Dendritic cell treated with granulocyte-macrophage colony-stimulating factor and Interleukin-4, amounts not matched to agents 40 ng/mL and 50 ng/mL, for 4 days (primary cell): Measurements from ENCODE around the gene AQP12A.

Experiments
- H3K27ac Mint-ChIP-seq: one replicate; pipeline ENCODE4 v1.8.0; 2022; ENCODE audit warnings: mild to moderate bottlenecking, mixed read lengths
- H3K27me3 Mint-ChIP-seq: one replicate; pipeline ENCODE4 v1.8.0; 2022; ENCODE audit warnings: mild to moderate bottlenecking, mixed read lengths
- H3K36me3 Mint-ChIP-seq: one replicate; pipeline ENCODE4 v1.8.0; 2022; ENCODE audit warnings: low read depth, mixed read lengths
- H3K4me1 Mint-ChIP-seq: one replicate; pipeline ENCODE4 v1.8.0; 2022; ENCODE audit warnings: low read depth, mixed read lengths
- H3K4me3 Mint-ChIP-seq: one replicate; pipeline ENCODE4 v1.8.0; 2022; ENCODE audit warnings: mild to moderate bottlenecking, moderate library complexity, mixed read lengths
- H3K9me3 Mint-ChIP-seq: one replicate; pipeline ENCODE4 v1.8.0; 2022; ENCODE audit warnings: mixed read lengths
- intact Hi-C: fragments of 100-400 bp; cut with micrococcal nuclease; formaldehyde crosslinking; loops from one replicate; pipeline ENCODE4 v1.15.0; 2022

AQP12A gene

GRCh38 chr2:240701736-240702639 lies 10.3 kb downstream of the AQP12A start:
- Mint-ChIP-seq H3K27me3 (peaks cover 11% of the 10 kb centered on the region), H3K9me3 (no peaks in the 10 kb centered on the region), H3K27ac (peak overlapping the region; percentile 24), H3K4me3 (no peak overlapping the region), H3K4me1 (peaks cover 19% of the 10 kb centered on the region), H3K36me3 (no peaks in the 10 kb centered on the region)
- intact Hi-C loops = loop anchor here (10.0 kb wide), 1 partner anchor 107 kb away; no protein-coding TSS in a partner anchor

- Mint-ChIP-seq H3K4me1 (peaks cover 19% of the 10 kb centered on the region), H3K36me3 (no peaks in the 10 kb centered on the region), H3K9me3 (no peaks in the 10 kb centered on the region), H3K4me3 (no peak overlapping the region), H3K27me3 (peaks cover 11% of the 10 kb centered on the region), H3K27ac (peak overlapping the region; percentile 24)
- intact Hi-C loops = loop anchor here (10.0 kb wide), 1 partner anchor 108 kb away; no protein-coding TSS in a partner anchor
These were observed 11.0 kb downstream of the AQP12A start for GRCh38 chr2:240702640-240703011.

- Mint-ChIP-seq H3K27me3 (peaks cover 11% of the 10 kb centered on the region), H3K4me1 (peaks cover 19% of the 10 kb centered on the region), H3K9me3 (no peaks in the 10 kb centered on the region), H3K36me3 (no peaks in the 10 kb centered on the region), H3K27ac (peak overlapping the region; percentile 66), H3K4me3 (no peak overlapping the region)
- intact Hi-C loops = loop anchor here (10.0 kb wide), 1 partner anchor 109 kb away; no protein-coding TSS in a partner anchor
These were observed 12.0 kb downstream of the AQP12A start for GRCh38 chr2:240703417-240704341.

GRCh38 chr2:240704651-240705050 lies 13.0 kb downstream of the AQP12A start:
- Mint-ChIP-seq H3K4me3 (no peak overlapping the region), H3K27ac (peak overlapping the region; percentile 66), H3K27me3 (peaks cover 8% of the 10 kb centered on the region), H3K9me3 (no peaks in the 10 kb centered on the region), H3K4me1 (peaks cover 19% of the 10 kb centered on the region), H3K36me3 (no peaks in the 10 kb centered on the region)
- intact Hi-C loops = loop anchor here (5.0 to 10.0 kb wide), 2 partner anchors 110 to 192 kb away; no protein-coding TSS in a partner anchor

GRCh38 chr2:240705204-240705791 lies 13.6 kb downstream of the AQP12A start:
- Mint-ChIP-seq H3K9me3 (no peaks in the 10 kb centered on the region), H3K27ac (peak overlapping the region; percentile 66), H3K4me1 (peaks cover 19% of the 10 kb centered on the region), H3K27me3 (peaks cover 5% of the 10 kb centered on the region), H3K36me3 (no peaks in the 10 kb centered on the region), H3K4me3 (peak overlapping the region; percentile 57)
- intact Hi-C loops = loop anchor here (5.0 to 10.0 kb wide), 2 partner anchors 110 to 193 kb away; no protein-coding TSS in a partner anchor

GRCh38 chr2:240707043-240707756 lies 15.5 kb downstream of the AQP12A start:
- Mint-ChIP-seq H3K36me3 (no peaks in the 10 kb centered on the region), H3K4me1 (peaks cover 19% of the 10 kb centered on the region), H3K9me3 (no peaks in the 10 kb centered on the region), H3K27ac (no peak overlapping the region), H3K27me3 (peaks cover 5% of the 10 kb centered on the region), H3K4me3 (no peak overlapping the region)
- intact Hi-C loops = loop anchor here (5.0 to 10.0 kb wide), 2 partner anchors 112 to 195 kb away; no protein-coding TSS in a partner anchor

GRCh38 chr2:240707821-240708220 lies 16.2 kb downstream of the AQP12A start:
- H3K27me3 Mint-ChIP-seq = peaks cover 5% of the 10 kb centered on the region
- no peaks in the 10 kb centered on the region for H3K36me3 Mint-ChIP-seq
- intact Hi-C loops = loop anchor here (5.0 to 10.0 kb wide), 2 partner anchors 113 to 196 kb away; no protein-coding TSS in a partner anchor
- no peak overlapping the region for H3K27ac Mint-ChIP-seq
- H3K4me1 Mint-ChIP-seq = peaks cover 19% of the 10 kb centered on the region
- no peak overlapping the region for H3K4me3 Mint-ChIP-seq
- no peaks in the 10 kb centered on the region for H3K9me3 Mint-ChIP-seq

GRCh38 chr2:240708457-240708856 lies 16.8 kb downstream of the AQP12A start:
- Mint-ChIP-seq H3K4me3 (no peak overlapping the region), H3K4me1 (peaks cover 19% of the 10 kb centered on the region), H3K27ac (no peak overlapping the region), H3K9me3 (no peaks in the 10 kb centered on the region), H3K27me3 (peaks cover 5% of the 10 kb centered on the region), H3K36me3 (no peaks in the 10 kb centered on the region)
- intact Hi-C loops = loop anchor here (5.0 to 10.0 kb wide), 2 partner anchors 114 to 196 kb away; no protein-coding TSS in a partner anchor

GRCh38 chr2:240711296-240711695 lies 19.6 kb downstream of the AQP12A start:
- no peaks in the 10 kb centered on the region for H3K27me3 Mint-ChIP-seq
- intact Hi-C loops = no loop called here

GRCh38 chr2:240711701-240712100 lies 20.0 kb downstream of the AQP12A start:
- Mint-ChIP-seq H3K4me1 (no peaks in the 10 kb centered on the region), H3K9me3 (no peaks in the 10 kb centered on the region), H3K27me3 (no peaks in the 10 kb centered on the region), H3K36me3 (no peaks in the 10 kb centered on the region), H3K27ac (no peak overlapping the region), H3K4me3 (no peak overlapping the region)
- intact Hi-C loops = no loop called here

More at GRCh38 chr2:240711296-240711695, 19.6 kb downstream of the AQP12A start:
- Mint-ChIP-seq H3K36me3 (no peaks in the 10 kb centered on the region), H3K4me1 (peaks cover 2% of the 10 kb centered on the region), H3K9me3 (no peaks in the 10 kb centered on the region), H3K4me3 (no peak overlapping the region), H3K27ac (no peak overlapping the region)

- no peaks in the 10 kb centered on the region for H3K4me1 Mint-ChIP-seq
- H3K27me3 Mint-ChIP-seq = no peaks in the 10 kb centered on the region
- H3K4me3 Mint-ChIP-seq = no peak overlapping the region
- no peaks in the 10 kb centered on the region for H3K9me3 Mint-ChIP-seq
- intact Hi-C loops = no loop called here
- no peak overlapping the region for H3K27ac Mint-ChIP-seq
- H3K36me3 Mint-ChIP-seq = no peaks in the 10 kb centered on the region
These were observed 20.5 kb downstream of the AQP12A start for GRCh38 chr2:240712121-240712520.

GRCh38 chr2:240713071-240713927 lies 21.6 kb downstream of the AQP12A start:
- Mint-ChIP-seq H3K4me1 (no peaks in the 10 kb centered on the region), H3K36me3 (no peaks in the 10 kb centered on the region), H3K9me3 (no peaks in the 10 kb centered on the region), H3K27ac (no peak overlapping the region), H3K27me3 (no peaks in the 10 kb centered on the region), H3K4me3 (no peak overlapping the region)
- intact Hi-C loops = no loop called here
